Mesenteric fat pad (tissue), 1 donor: ENCODE data around the gene GASK1B. TPM values are rescaled to one million over a fixed set of nuclear protein-coding genes. Genes with fewer than 3 reads are reported as not detected.

Source experiments
- DNase-seq: peaks from one replicate; pipeline ENCODE4 v3.0.0-alpha.2; 2020; ENCODE audit warnings: low spot score
- total RNA-seq: library from RNA; stranded (reverse); fragmentation: NEBNext Ultra II Directional; extraction: Animal tissue kit (Norgen Biotek cat#: 25700); gene quantifications from one replicate; pipeline ENCODE4 v1.2.1, GENCODE V29; 2021
- donor health status: DM: yes; HTN: yes; CAD: no.

GASK1B gene
- total RNA-seq, 1 donor from 2014 or later, result 81.6 TPM

DNA sequence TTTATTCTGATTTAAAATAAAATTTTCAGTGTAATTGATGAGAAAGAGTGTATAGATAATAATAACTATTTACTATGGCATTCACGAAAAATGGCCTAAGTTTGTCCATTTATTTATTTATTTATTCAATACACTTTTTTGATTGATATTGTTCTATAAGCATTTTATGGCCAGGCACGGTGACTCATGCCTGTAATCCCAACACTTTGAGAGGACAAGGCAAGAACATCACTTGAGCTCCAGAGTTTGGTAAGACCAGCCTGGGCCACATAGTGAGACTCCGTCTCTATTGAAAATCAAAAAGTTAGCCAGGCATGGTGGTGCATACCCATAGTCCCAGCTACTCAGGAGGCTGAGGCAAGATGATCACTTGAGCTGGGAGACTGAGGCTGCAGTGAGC is 25.7 kb downstream of the GASK1B start:
- no peak for DNase-seq

DNA sequence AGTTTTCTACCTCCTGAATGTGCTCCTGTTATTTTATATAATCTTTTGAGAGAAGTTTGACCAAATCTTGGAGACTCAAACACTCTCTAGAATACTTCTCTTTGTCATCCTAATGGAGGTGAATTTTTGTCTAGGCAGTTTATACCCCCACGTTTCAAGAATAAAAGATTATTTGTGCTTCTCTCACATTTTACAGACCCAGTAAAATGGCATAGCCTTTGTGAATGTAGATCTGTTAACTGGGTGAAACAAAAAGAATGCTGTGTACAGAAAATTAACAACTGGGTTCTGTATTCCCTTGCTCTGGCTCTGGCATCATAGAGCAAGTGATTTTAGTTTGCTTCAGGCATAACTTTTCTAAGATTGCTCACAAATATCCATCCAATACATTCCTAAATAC is 26.1 kb downstream of the GASK1B start:
- DNase-seq, result no peak

DNA sequence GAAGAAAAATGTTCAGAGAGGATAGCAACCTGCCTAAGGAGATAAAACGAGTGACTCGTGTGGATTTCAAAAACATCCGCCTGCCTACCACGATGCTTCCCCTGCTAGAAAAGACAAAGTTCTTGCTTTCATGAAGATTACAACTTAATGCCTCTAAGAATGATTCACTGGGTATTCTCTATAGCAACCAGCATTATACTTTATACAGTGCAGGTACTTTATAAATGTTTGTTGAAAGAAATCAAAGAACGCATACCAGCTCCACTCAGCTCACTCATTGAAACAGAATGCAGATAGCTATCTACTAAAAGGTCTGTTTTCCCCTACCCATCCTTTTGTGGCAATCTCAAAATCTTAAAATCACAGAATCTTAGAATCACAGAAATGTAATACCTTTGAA is 33.7 kb downstream of the GASK1B start:
- no peak for DNase-seq

DNA sequence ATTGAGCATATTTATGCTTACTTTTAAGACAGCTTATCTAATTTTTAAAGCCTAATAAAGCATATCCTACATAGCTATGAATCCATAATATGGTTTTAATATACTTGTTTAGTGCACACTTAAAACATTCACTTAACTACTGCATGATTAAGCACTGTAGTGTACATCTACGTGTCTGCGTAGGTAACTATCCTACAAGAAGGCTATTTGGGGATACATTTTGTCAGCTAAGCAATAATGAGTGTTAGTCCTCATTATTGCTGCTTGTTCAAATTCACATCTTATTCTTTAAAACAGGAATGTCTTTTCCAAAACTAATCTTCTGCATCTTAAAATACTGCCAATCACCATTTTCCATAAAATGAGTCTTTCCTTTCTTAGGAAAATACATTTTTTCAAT is 38.6 kb downstream of the GASK1B start:
- no peak for DNase-seq

DNA sequence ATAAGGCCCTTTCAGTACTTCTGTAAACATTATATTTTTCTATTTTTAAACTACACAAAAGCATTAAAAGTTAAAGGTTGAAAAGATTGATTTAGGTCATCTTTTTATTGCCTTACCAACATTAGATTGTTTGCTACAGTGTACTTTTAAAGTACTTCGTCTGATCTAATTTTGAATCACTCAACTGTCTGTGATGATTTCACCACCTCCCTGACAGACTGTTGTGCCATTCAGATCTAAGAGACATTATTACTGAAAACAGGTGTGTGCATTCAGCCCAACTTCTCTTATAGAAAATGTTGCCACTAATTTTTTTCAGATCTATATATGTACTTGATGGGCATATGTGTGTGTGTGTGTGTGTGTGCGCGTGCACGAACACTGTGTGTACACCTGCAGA is 39.3 kb downstream of the GASK1B start:
- DNase-seq, result no peak

DNA sequence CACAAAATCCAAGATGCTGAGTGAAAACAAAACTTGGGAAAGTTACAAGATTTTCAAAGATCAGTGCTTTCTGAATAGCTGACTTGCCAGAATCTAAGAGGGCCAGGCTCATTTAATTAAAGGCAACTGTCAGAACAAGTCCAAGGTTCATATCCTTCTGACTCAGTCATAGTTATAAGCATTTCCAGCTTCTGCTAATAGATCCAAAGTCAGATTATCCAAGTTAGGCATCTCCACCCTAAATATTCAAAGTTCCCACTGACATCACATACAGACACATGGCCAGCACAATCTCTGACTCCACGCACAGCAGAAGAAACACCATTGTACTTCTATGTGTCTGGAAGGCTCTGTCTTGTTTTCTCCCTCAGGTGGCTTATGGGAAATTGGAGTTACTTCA is 41.8 kb downstream of the GASK1B start:
- DNase-seq, result no peak

DNA sequence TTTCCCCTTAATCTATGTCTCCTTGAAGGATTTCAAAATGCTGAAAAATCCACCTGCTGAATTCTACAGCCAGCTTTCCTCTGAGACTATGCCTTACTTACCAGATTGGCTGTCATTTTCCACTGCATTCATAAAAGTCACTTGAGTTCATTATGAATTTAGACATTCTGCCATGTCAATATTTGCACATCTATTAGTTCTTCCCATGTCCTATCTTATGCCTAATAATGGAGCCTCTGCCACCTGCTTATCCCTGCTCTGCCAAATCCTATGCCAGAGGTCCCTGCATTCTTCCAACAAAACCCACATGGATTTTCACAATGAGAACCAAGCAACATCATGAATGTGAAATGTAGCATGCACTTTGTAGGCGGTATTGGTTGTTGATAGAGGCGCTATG is 42.6 kb downstream of the GASK1B start:
- DNase-seq, result no peak

DNA sequence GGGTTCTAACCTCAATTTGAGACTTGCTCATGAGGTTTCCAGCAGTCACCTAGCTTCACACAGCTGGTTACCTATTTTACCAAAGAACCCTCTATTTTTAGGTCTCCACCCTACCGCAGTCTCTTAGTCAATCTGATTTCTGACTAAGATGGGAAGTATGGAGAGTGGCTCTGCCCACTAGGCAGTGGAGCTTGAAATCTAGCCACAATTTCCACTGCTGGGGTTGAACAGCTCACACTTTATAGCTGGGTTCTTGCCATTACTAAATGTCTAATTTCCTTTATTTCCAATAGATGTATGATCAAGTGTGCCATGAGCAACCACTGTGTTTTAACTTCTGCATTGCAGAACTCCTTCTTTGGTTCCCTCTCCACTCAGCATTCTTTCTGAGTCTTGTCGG is 43.1 kb downstream of the GASK1B start:
- DNase-seq, result no peak

DNA sequence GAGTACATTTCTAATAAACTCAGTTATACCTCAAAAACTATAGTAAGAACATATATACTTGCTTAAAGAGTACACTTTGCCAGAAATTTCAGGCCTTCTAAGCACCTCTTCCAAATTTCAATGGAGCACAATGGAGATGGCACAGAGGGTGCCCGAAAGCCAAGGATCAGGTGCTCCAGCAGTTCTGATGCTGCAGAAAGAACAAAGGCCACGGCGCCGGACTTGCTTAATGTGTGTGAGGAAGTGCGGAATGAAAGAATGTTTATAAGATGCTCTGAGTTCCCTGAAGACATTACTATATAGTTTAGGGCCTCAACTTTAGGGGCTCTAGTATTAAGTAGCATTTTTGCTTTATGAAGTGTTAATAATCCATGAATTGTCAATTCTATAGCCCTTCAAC is 44.3 kb downstream of the GASK1B start:
- DNase-seq, result no peak

DNA sequence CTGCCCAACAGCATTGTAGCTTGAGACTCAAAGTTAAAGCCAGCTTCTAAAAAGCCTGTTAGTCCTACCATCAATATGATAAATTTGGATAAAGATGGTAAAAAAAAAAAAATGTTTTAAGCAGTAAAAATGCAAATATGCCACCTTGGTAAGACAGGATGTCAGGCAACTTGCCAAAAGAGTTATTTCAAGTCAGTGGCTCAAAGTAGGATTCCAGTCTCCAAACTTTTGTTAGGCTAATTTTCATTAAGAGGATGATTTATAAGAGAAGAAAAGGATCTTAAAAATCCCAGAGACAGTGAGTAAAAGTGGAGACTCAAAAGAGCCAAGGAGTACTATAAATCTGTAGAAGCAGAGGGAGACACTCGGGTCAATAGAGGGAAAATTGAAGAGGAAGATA is 47.5 kb downstream of the GASK1B start:
- DNase-seq, result no peak

Other genes with a start within 250 kb of the GASK1B start
- 7.9 TPM for gene TMEM144, start 37.5 kb upstream of the GASK1B start, total RNA-seq